Kidney (tissue), 14 donors: ENCODE measurements around the gene WDR54. TPM values are rescaled to one million over a fixed set of nuclear protein-coding genes. Genes with fewer than 3 reads are reported as not detected.

Source experiments
- DNase-seq, 5 donors: peaks; one replicate each; pipeline ENCODE4 v3.0.0-alpha.2; 2013 to 2020
- FAIRE-seq: peaks from 2 replicates; lab custom pipeline; 2012; peaks lifted over from hg19 to GRCh38; lab: Jason Lieb, UNC
- H3K27ac ChIP-seq, 2 donors: one replicate each; pipeline ENCODE4 v1.7.0; 2013; ENCODE audit warnings: low read depth in 2 of 2, low read length in 2 of 2, inconsistent platforms in 1 of 2
- H3K27me3 ChIP-seq: one replicate; pipeline ENCODE4 v1.7.1; 2013; ENCODE audit warnings: low read length, inconsistent platforms; ENCODE audit not compliant: control insufficient read depth, insufficient read depth
- H3K36me3 ChIP-seq, 3 donors: one replicate each; pipeline versions ENCODE4 v1.7.0 to v1.7.1; 2013; ENCODE audit warnings: low read length in 3 of 3, control low read depth in 1 of 3, inconsistent platforms in 1 of 3; ENCODE audit not compliant: insufficient read depth in 3 of 3, control insufficient read depth in 2 of 3
- H3K4me1 ChIP-seq, 3 donors: one replicate each; pipeline versions ENCODE4 v1.7.0 to v1.7.1; 2013; ENCODE audit warnings: low read length in 3 of 3, inconsistent platforms in 1 of 3, low read depth in 1 of 3; ENCODE audit not compliant: control insufficient read depth in 2 of 3, insufficient read depth in 2 of 3
- H3K4me3 ChIP-seq, 3 donors: one replicate each; pipeline versions ENCODE4 v1.7.0 to v1.8.1; 2013; ENCODE audit warnings: low read length in 3 of 3, control low read depth in 1 of 3, inconsistent platforms in 1 of 3
- H3K9ac ChIP-seq, 3 donors: one replicate each; pipeline versions ENCODE4 v1.7.0 to v1.7.1; 2013; ENCODE audit warnings: low read length in 3 of 3, control low read depth in 1 of 3, inconsistent platforms in 1 of 3
- H3K9me3 ChIP-seq, 3 donors: one replicate each; pipeline versions ENCODE4 v1.7.0 to v1.7.1; 2013; ENCODE audit warnings: low read length in 3 of 3, control low read depth in 1 of 3, inconsistent platforms in 1 of 3; ENCODE audit not compliant: control insufficient read depth in 2 of 3, insufficient read depth in 1 of 3
- CTCF ChIP-seq: IDR thresholded peaks from 3 replicates; pipeline ENCODE4 v1.5.1; 2012; ENCODE audit warnings: mild to moderate bottlenecking, moderate library complexity, borderline replicate concordance; ENCODE audit not compliant: insufficient read depth; ENCODE audit errors: extremely low read depth
- intact Hi-C: fragments of 100-400 bp; cut with DNase I; formaldehyde crosslinking; loops from one replicate; pipeline ENCODE4 v1.11.1; 2022
- polyA plus RNA-seq: library from polyadenylated mRNA; stranded (reverse); fragments of 350-450 nt; fragmentation: Illumina TruSeq; extraction: RNeasy Lipid Tissue Mini Kit (QIAGEN cat#74804); gene quantifications from one replicate; pipeline ENCODE4 v1.2.3, GENCODE V29; 2014; ENCODE audit warnings: low read depth, low replicate concordance; ENCODE audit not compliant: insufficient read depth
- total RNA-seq: library from RNA; stranded (reverse); fragmentation: NEBNext Ultra II Directional; extraction: Animal tissue kit (Norgen Biotek cat#: 25700); gene quantifications from one replicate; pipeline ENCODE4 v1.2.1, GENCODE V29; 2021
- donor health status: control.
- donor health status: control.
- donor health status: control.
- donor health status: control.
- donor health status: control.
- donor health status: DM: yes; HTN: yes; CAD: no.
- donor health status: Normal renal cell carcinoma (clear cell type).

Gene WDR54
- total and polyA plus RNA-seq, 2 donors from 2014 or later = 23.3 to 37.6 TPM

- Histone ChIP-seq H3K4me3 (peak overlapping the region in 1 of 3 donors; percentile 3), H3K27ac (no peak overlapping the region), H3K36me3 (peaks cover 6 to 65% (median 27%) of the 10 kb centered on the region in 3 donors), H3K9me3 (no peaks in the 10 kb centered on the region), H3K27me3 (no peaks in the 10 kb centered on the region), H3K9ac (no peak overlapping the region), H3K4me1 (peaks cover 0 to 9% (median 6%) of the 10 kb centered on the region in 3 donors)
- no peak for TF ChIP-seq CTCF
- intact Hi-C loops = no loop called here
- FAIRE-seq (no peak), DNase-seq (peak in 4 of 5 donors; percentile 47 to 71 (median 59))
These were observed 8.2 kb downstream of the WDR54 start for GRCh38 chr2:74429487-74430451.

- no peaks in the 10 kb centered on the region for H3K27me3 ChIP-seq
- H3K4me1 ChIP-seq = peaks cover 0 to 9% (median 6%) of the 10 kb centered on the region in 3 donors
- intact Hi-C loops = no loop called here
- H3K36me3 ChIP-seq = peaks cover 6 to 60% (median 27%) of the 10 kb centered on the region in 3 donors
- no peak overlapping the region for H3K27ac ChIP-seq
- no peaks in the 10 kb centered on the region for H3K9me3 ChIP-seq
- FAIRE-seq (no peak), DNase-seq (no peak)
- H3K9ac ChIP-seq = no peak overlapping the region
- no peak for TF ChIP-seq CTCF
- no peak overlapping the region for H3K4me3 ChIP-seq
These were observed 9.0 kb downstream of the WDR54 start for GRCh38 chr2:74430502-74430901.

GRCh38 chr2:74436111-74436805 is 14.7 kb downstream of the WDR54 start:
- no peak for TF ChIP-seq CTCF

More at GRCh38 chr2:74436111-74436805, 14.7 kb downstream of the WDR54 start:
- Histone ChIP-seq H3K27me3 (no peaks in the 10 kb centered on the region), H3K9me3 (no peaks in the 10 kb centered on the region), H3K27ac (no peak overlapping the region), H3K9ac (no peak overlapping the region), H3K4me3 (no peak overlapping the region), H3K4me1 (peaks cover 9 to 23% (median 14%) of the 10 kb centered on the region in 3 donors), H3K36me3 (peaks cover 2 to 12% (median 6%) of the 10 kb centered on the region in 3 donors)
- FAIRE-seq = no peak
- intact Hi-C loops = no loop called here
- DNase-seq = peak in 1 of 5 donors; percentile 49
